Measurements from ENCODE around the gene TSPOAP1. TPM values are rescaled to one million over a fixed set of nuclear protein-coding genes. Genes with fewer than 3 reads are reported as not detected.

Gene TSPOAP1
- total and polyA plus RNA-seq, 2 of the 13 experiments (the other 11 are each of a cell fraction or from before 2014, with no cell fraction given) = not detected

DNA sequence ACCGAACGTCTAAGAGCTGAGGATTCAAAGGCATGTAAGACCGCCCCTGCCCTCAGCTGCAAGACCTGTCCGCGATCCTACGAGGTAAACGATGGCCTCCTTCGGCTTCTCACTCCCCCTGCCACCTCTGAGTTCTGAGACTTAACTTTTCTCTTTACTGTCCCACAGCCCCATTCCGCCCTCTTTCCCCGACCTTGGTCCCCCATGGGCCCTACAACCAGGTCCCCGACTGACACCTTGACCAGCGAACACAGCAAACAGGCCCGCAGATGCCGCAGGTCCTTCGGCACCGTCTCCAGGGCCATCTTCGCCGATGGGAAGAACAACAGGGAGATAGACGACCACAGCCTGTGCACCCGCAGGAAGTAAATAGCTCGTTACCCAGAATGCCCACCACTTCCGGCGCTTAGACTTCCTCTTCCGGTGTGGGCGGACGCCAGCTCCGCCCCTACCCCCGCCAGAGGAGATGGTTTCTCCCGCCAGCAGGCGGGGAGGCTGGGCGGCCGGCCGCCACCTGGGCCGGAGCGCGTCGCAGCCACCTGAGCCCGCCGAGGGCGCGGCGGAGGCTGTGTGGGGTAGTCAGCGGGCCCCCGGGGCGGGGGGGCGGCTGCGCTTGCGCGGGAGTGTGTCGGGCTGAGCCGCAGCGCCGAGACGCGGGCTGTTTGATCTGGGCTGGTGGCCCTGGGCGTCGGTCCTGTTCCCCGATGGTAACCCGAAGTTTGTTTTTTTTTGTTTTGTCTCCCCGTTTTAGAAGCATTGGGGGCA, 23.4 kb upstream of the TSPOAP1 start, which contains the start of gene SUPT4H1 (continued):
- TF ChIP-seq, protein P1, sequence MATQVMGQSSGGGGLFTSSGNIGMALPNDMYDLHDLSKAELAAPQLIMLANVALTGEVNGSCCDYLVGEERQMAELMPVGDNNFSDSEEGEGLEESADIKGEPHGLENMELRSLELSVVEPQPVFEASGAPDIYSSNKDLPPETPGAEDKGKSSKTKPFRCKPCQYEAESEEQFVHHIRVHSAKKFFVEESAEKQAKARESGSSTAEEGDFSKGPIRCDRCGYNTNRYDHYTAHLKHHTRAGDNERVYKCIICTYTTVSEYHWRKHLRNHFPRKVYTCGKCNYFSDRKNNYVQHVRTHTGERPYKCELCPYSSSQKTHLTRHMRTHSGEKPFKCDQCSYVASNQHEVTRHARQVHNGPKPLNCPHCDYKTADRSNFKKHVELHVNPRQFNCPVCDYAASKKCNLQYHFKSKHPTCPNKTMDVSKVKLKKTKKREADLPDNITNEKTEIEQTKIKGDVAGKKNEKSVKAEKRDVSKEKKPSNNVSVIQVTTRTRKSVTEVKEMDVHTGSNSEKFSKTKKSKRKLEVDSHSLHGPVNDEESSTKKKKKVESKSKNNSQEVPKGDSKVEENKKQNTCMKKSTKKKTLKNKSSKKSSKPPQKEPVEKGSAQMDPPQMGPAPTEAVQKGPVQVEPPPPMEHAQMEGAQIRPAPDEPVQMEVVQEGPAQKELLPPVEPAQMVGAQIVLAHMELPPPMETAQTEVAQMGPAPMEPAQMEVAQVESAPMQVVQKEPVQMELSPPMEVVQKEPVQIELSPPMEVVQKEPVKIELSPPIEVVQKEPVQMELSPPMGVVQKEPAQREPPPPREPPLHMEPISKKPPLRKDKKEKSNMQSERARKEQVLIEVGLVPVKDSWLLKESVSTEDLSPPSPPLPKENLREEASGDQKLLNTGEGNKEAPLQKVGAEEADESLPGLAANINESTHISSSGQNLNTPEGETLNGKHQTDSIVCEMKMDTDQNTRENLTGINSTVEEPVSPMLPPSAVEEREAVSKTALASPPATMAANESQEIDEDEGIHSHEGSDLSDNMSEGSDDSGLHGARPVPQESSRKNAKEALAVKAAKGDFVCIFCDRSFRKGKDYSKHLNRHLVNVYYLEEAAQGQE (IDR thresholded peaks at IDR 0.05; ENCODE audit: borderline replicate concordance in 1 of 2, low read depth in 1 of 2, low read length in 2 of 2) = peak in 1 of 2 experiments; percentile 54; a peak in 1 of 4 replicates
- TF ChIP-seq ZBTB44 (CRISPR knock-in tag; IDR thresholded peaks at IDR 0.05) (peak; percentile 59), ZNF576 (CRISPR knock-in tag; IDR thresholded peaks at IDR 0.05) (no peak; the same call in 1 of the 2 replicates), ZFP41 (CRISPR knock-in tag; IDR thresholded peaks at IDR 0.05; ENCODE audit: borderline replicate concordance) (no peak), KDM5B (CRISPR knock-in tag; IDR thresholded peaks at IDR 0.05; ENCODE audit: borderline replicate concordance) (peak; percentile 92; the same call in 1 of the 2 replicates), ZNF777 (CRISPR knock-in tag; IDR thresholded peaks at IDR 0.05) (peak; percentile 78), HNF1B (CRISPR knock-in tag; IDR thresholded peaks at IDR 0.05) (peak; percentile 73), SOX6 (IDR thresholded peaks at IDR 0.05) (no peak), SOX6 (CRISPR knock-in tag; IDR thresholded peaks at IDR 0.05) (peak; percentile 87), SAFB2 (CRISPR knock-in tag; IDR thresholded peaks at IDR 0.05; ENCODE audit: borderline replicate concordance, low read depth) (peak; percentile 93; the same call in 1 of the 2 replicates), NR3C1 (CRISPR knock-in tag; IDR thresholded peaks at IDR 0.05) (no peak), MNT (IDR thresholded peaks at IDR 0.05) (peak; percentile 67)
- TF ChIP-seq, protein P2, sequence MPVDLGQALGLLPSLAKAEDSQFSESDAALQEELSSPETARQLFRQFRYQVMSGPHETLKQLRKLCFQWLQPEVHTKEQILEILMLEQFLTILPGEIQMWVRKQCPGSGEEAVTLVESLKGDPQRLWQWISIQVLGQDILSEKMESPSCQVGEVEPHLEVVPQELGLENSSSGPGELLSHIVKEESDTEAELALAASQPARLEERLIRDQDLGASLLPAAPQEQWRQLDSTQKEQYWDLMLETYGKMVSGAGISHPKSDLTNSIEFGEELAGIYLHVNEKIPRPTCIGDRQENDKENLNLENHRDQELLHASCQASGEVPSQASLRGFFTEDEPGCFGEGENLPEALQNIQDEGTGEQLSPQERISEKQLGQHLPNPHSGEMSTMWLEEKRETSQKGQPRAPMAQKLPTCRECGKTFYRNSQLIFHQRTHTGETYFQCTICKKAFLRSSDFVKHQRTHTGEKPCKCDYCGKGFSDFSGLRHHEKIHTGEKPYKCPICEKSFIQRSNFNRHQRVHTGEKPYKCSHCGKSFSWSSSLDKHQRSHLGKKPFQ (CRISPR knock-in tag; IDR thresholded peaks at IDR 0.05; ENCODE audit: insufficient replicate concordance) = peak; percentile 74
- TF ChIP-seq, protein P3, sequence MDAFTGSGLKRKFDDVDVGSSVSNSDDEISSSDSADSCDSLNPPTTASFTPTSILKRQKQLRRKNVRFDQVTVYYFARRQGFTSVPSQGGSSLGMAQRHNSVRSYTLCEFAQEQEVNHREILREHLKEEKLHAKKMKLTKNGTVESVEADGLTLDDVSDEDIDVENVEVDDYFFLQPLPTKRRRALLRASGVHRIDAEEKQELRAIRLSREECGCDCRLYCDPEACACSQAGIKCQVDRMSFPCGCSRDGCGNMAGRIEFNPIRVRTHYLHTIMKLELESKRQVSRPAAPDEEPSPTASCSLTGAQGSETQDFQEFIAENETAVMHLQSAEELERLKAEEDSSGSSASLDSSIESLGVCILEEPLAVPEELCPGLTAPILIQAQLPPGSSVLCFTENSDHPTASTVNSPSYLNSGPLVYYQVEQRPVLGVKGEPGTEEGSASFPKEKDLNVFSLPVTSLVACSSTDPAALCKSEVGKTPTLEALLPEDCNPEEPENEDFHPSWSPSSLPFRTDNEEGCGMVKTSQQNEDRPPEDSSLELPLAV (CRISPR knock-in tag; conservative IDR thresholded peaks at IDR 0.05; ENCODE audit: low read depth) = peak; percentile 67; the same call in 1 of the 2 replicates

Data from HepG2 (cell line).